ENCODE measurements around the gene H3-3A. TPM values are rescaled to one million over a fixed set of nuclear protein-coding genes. Genes with fewer than 3 reads are reported as not detected.

H3-3A gene
- total and polyA plus RNA-seq, 9 donors = 266 to 590 (median 447) TPM

DNA sequence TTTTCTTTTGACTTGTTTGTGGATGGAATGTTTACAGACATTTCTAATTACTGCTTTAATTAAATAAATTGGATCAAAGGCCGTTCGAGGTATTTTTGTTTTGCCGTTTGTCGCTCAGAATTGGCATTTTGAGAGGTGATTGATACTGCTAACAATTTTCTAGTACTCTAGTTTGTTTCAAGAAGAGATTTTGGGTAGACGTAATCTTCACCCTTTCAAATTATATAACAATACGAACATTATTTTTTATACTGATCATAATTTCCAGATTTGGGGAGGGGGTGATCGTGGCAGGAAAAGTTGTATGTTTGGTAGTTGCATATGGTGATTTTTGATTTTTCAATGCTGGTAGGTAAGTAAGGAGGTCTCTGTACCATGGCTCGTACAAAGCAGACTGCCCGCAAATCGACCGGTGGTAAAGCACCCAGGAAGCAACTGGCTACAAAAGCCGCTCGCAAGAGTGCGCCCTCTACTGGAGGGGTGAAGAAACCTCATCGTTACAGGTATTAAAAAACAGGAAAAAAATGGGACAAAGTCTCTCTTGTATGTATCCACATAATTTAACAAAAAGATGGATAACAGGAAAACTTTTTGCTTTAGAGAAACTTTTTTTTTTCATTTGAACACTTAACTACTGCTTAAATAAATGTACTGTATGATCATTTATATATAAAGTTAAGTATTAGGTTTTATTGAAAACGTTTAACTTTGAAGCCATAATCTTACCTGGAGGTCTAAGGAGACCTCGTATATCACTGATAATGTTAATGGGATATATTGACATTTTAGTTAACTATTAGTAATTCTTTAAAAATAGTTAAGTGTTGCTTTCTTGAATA lies 1.7 kb downstream of the H3-3A start:
- intact Hi-C loops (cut with DNase I) = loop anchor here in 2 of 4 donors (2.0 to 10.0 kb wide), 5 partner anchors 58 to 412 kb away; partner anchors contain the start of genes SDE2 (in 2 of the 2) and ENAH (in 1 of the 2)
- DNase-seq = no peak
- H3K36me3 ChIP-seq = no peaks in the 10 kb centered on the region
- peak overlapping the region; percentile 84 for H3K4me3 ChIP-seq
- WGBS, 3 donors = 1 to 2% (median 1%) methylated on average over 17 of the region's 17 CpGs
- no peaks in the 10 kb centered on the region for H3K9me3 ChIP-seq
- no peaks in the 10 kb centered on the region for H3K27me3 ChIP-seq
- H3K4me1 ChIP-seq (ENCODE audit: insufficient read depth) = peaks cover 3% of the 10 kb centered on the region
- TF ChIP-seq EP300 (IDR thresholded peaks at IDR 0.05) (no peak), POLR2A (IDR thresholded peaks at IDR 0.05) (no peak)
- TF ChIP-seq, protein P1, sequence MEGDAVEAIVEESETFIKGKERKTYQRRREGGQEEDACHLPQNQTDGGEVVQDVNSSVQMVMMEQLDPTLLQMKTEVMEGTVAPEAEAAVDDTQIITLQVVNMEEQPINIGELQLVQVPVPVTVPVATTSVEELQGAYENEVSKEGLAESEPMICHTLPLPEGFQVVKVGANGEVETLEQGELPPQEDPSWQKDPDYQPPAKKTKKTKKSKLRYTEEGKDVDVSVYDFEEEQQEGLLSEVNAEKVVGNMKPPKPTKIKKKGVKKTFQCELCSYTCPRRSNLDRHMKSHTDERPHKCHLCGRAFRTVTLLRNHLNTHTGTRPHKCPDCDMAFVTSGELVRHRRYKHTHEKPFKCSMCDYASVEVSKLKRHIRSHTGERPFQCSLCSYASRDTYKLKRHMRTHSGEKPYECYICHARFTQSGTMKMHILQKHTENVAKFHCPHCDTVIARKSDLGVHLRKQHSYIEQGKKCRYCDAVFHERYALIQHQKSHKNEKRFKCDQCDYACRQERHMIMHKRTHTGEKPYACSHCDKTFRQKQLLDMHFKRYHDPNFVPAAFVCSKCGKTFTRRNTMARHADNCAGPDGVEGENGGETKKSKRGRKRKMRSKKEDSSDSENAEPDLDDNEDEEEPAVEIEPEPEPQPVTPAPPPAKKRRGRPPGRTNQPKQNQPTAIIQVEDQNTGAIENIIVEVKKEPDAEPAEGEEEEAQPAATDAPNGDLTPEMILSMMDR (IDR thresholded peaks at IDR 0.05) = peak; percentile 44 to 76 (median 70)
- peak overlapping the region; percentile 95 to 99 for H3K27ac ChIP-seq

DNA sequence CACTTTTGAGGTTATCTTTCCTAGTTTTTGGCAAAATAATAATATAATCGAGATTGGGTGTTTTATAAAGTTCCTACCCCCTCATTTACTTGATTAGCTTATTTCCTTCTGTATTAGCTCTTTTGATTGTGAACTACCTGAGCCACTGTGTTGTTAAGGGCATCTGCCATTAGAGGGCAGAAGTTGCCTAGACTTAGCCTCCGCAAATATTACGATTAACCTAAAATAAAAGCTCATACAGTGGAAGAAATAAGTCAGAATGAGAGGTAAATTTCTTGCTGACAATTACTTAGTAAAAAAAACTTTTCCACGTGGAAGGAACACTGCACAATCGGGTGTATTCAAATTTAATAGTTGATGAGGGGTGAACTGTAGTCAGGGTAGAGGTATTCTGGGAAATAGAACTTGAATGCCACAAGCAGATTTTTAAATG lies 2.3 kb downstream of the H3-3A start:
- intact Hi-C loops (cut with DNase I) = loop anchor here in 3 of 4 donors (5.0 to 10.0 kb wide), 4 partner anchors 57 to 413 kb away; partner anchors contain the start of genes ENAH (in 1 of the 3) and SDE2 (in 1 of the 3)
- peak overlapping the region; percentile 84 for H3K4me3 ChIP-seq
- TF ChIP-seq, protein P1 (IDR thresholded peaks at IDR 0.05) = peak; percentile 41 to 74 (median 72)
- TF ChIP-seq POLR2A (IDR thresholded peaks at IDR 0.05) = no peak
- no peak for TF ChIP-seq EP300 (IDR thresholded peaks at IDR 0.05)
- H3K27ac ChIP-seq = no peak overlapping the region
- no peaks in the 10 kb centered on the region for H3K27me3 ChIP-seq
- no peaks in the 10 kb centered on the region for H3K9me3 ChIP-seq
- DNase-seq = peak in 2 of 5 donors; percentile 46 to 58
- peaks cover 3% of the 10 kb centered on the region for H3K4me1 ChIP-seq (ENCODE audit: insufficient read depth)
- no peaks in the 10 kb centered on the region for H3K36me3 ChIP-seq
- 1% methylated on average over 5 of the region's 5 CpGs for WGBS, 3 donors

DNA sequence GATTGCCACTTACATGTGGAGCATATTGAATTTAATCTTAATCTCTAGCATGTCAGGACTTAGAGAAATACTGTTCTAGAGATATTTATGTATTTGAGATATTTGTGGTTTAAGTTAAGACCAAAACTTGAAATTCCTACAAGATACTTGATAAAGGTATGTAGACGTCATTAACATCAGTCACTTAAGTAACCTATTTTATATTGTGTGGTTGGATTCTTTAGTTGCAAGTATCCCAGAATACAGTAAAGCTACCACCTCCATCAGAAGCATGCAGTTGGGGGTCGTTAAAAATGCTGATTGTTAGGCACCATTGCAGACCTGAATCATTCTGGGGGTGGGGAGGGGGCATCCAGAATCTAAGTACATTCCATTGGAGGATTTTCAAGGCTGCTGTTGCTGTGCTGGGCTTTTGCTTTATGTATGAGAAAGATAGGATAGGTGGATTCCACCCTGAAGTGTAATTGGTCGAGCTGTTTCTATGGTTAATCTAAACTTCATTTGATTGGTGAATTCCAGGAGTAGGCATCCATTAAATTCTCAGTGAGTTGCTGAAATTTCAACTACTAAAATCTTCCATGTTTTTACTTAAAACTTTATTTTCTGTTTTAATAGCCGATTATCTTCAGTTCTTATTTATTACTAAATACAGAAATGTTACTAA lies 4.0 kb downstream of the H3-3A start:
- no peak overlapping the region for H3K27ac ChIP-seq
- no peak for TF ChIP-seq EP300 (IDR thresholded peaks at IDR 0.05)
- no peak for TF ChIP-seq POLR2A (IDR thresholded peaks at IDR 0.05)
- TF ChIP-seq, protein P1 (IDR thresholded peaks at IDR 0.05) = no peak
- WGBS, 3 donors = 24 to 40% (median 29%) methylated on average over 4 of the region's 4 CpGs
- peaks cover 3% of the 10 kb centered on the region for H3K4me1 ChIP-seq (ENCODE audit: insufficient read depth)
- no peak overlapping the region for H3K4me3 ChIP-seq
- H3K27me3 ChIP-seq = no peaks in the 10 kb centered on the region
- no peak for DNase-seq
- H3K36me3 ChIP-seq = no peaks in the 10 kb centered on the region
- intact Hi-C loops (cut with DNase I) = loop anchor here in 3 of 4 donors (5.0 to 10.0 kb wide), 2 partner anchors 56 to 128 kb away; no protein-coding TSS in a partner anchor
- no peaks in the 10 kb centered on the region for H3K9me3 ChIP-seq

DNA sequence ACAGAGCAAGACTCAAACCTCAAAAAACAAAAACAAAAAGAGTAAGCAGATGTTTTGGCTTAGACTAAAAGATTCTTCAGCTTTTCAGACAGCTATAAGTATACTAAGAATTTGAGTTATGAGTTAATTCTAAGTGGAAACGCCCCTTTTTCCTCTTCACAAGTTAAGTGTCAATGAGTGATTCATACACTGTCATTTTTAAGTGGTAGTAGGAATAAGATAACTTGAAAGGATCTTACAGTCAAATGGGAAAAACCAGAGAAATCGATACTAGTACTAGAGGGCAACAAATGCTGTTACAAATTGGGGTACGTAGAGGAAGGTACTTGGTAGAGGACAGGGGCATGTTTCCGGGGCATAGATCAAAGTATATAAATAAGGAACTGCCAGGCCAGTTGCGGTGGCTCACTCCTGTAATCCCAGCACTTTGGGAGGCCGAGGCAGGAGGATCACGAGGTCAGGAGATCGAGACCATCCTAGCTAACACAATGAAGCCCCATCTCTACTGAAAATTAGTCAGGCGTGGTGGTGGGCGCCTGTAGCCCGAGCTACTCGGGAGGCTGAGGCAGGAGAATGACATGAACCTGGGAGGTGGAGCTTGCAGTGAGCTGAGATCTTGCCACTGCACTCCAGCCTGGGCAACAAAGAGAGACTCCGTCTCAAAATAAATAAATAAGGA lies 7.4 kb downstream of the H3-3A start:
- 87 to 93% (median 89%) methylated on average over 13 of the region's 13 CpGs for WGBS, 3 donors
- Histone ChIP-seq H3K27me3 (no peaks in the 10 kb centered on the region), H3K9me3 (no peaks in the 10 kb centered on the region), H3K4me3 (no peak overlapping the region), H3K36me3 (no peaks in the 10 kb centered on the region), H3K4me1 (ENCODE audit: insufficient read depth) (peaks cover 3% of the 10 kb centered on the region), H3K27ac (no peak overlapping the region)
- TF ChIP-seq POLR2A (IDR thresholded peaks at IDR 0.05) (no peak), EP300 (IDR thresholded peaks at IDR 0.05) (no peak)
- TF ChIP-seq, protein P1 (IDR thresholded peaks at IDR 0.05) = no peak
- intact Hi-C loops (cut with DNase I) = loop anchor here (2.0 to 10.0 kb wide), 3 partner anchors 51 to 125 kb away; no protein-coding TSS in a partner anchor
- DNase-seq = no peak
